ENCODE measurements around the gene ZIC5.

- TF ChIP-seq CTCF (conservative IDR thresholded peaks at IDR 0.05; ENCODE audit: low read length) (no peak), EZH2phosphoT487 (IDR thresholded peaks at IDR 0.05; ENCODE audit: borderline replicate concordance) (no peak)
Measured at GRCh38 chr13:99982731-99983498, 11.3 kb upstream of the ZIC5 start.

Data from Loucy (cell line).